Measurements from ENCODE around the gene ARL16. TPM values are rescaled to one million over a fixed set of nuclear protein-coding genes. Genes with fewer than 3 reads are reported as not detected.

Gene ARL16
- total RNA-seq, 4 donors from 2014 or later = 19.1 to 34.3 (median 27.9) TPM

GRCh38 chr17:81655378-81656117 lies 28.0 kb downstream of the ARL16 start:
- intact Hi-C loops (cut with DNase I) = no loop called here
- TF ChIP-seq CTCF (IDR thresholded peaks at IDR 0.05) = no peak
- no peak for TF ChIP-seq POLR2A (IDR thresholded peaks at IDR 0.05)
- 71 to 73% methylated on average over 5 to 7 of the region's 18 CpGs for WGBS, 2 donors

GRCh38 chr17:81652906-81653771 lies 30.5 kb downstream of the ARL16 start:
- TF ChIP-seq POLR2A (IDR thresholded peaks at IDR 0.05) (no peak), CTCF (IDR thresholded peaks at IDR 0.05) (no peak)
- Histone ChIP-seq H3K4me1 (peaks cover 0 to 4% (median 0%) of the 10 kb centered on the region in 3 donors), H3K9me3 (peaks cover 0 to 8% (median 0%) of the 10 kb centered on the region in 3 donors), H3K27ac (no peak overlapping the region), H3K36me3 (no peaks in the 10 kb centered on the region), H3K27me3 (peaks cover 3 to 73% (median 7%) of the 10 kb centered on the region in 4 donors), H3K4me3 (peak overlapping the region in 2 of 4 donors; percentile 9 to 40)
- intact Hi-C loops (cut with DNase I) = no loop called here
- no peak for DNase-seq
- 40 to 53% methylated on average over 7 to 8 of the region's 27 CpGs for WGBS, 2 donors

More at GRCh38 chr17:81655378-81656117, 28.0 kb downstream of the ARL16 start:
- DNase-seq = no peak
- H3K27me3 ChIP-seq = peaks cover 0 to 49% (median 2%) of the 10 kb centered on the region in 4 donors
- H3K4me3 ChIP-seq = no peak overlapping the region
- H3K27ac ChIP-seq = no peak overlapping the region
- no peaks in the 10 kb centered on the region for H3K9me3 ChIP-seq
- H3K36me3 ChIP-seq = no peaks in the 10 kb centered on the region
- H3K4me1 ChIP-seq = peaks cover 0 to 16% (median 5%) of the 10 kb centered on the region in 3 donors

GRCh38 chr17:81651692-81652091 lies 31.9 kb downstream of the ARL16 start:
- H3K27me3 ChIP-seq = peaks cover 5 to 87% (median 8%) of the 10 kb centered on the region in 4 donors
- H3K9me3 ChIP-seq = peaks cover 0 to 8% (median 0%) of the 10 kb centered on the region in 3 donors
- H3K4me1 ChIP-seq = peaks cover 0 to 9% (median 0%) of the 10 kb centered on the region in 3 donors
- H3K27ac ChIP-seq = no peak overlapping the region
- H3K4me3 ChIP-seq = no peak overlapping the region
- 88 to 90% methylated on average over 2 to 6 of the region's 10 CpGs for WGBS, 2 donors
- intact Hi-C loops (cut with DNase I) = no loop called here
- H3K36me3 ChIP-seq = no peaks in the 10 kb centered on the region
- TF ChIP-seq CTCF (IDR thresholded peaks at IDR 0.05) (no peak), POLR2A (IDR thresholded peaks at IDR 0.05) (no peak)
- DNase-seq = no peak

GRCh38 chr17:81650951-81651350 lies 32.6 kb downstream of the ARL16 start:
- Histone ChIP-seq H3K4me1 (peaks cover 0 to 9% (median 0%) of the 10 kb centered on the region in 3 donors), H3K36me3 (no peaks in the 10 kb centered on the region), H3K4me3 (no peak overlapping the region), H3K27ac (no peak overlapping the region), H3K9me3 (peaks cover 0 to 8% (median 0%) of the 10 kb centered on the region in 3 donors), H3K27me3 (peaks cover 5 to 89% (median 8%) of the 10 kb centered on the region in 4 donors)
- TF ChIP-seq POLR2A (IDR thresholded peaks at IDR 0.05) (no peak), CTCF (IDR thresholded peaks at IDR 0.05) (no peak)
- DNase-seq = no peak
- intact Hi-C loops (cut with DNase I) = no loop called here
- WGBS, 2 donors = no CpG with 5 or more reads among the region's 9 CpGs

Data from esophagus squamous epithelium (tissue), 5 donors.